ENCODE results near the gene ATP6V1D. TPM values are rescaled to one million over a fixed set of nuclear protein-coding genes. Genes with fewer than 3 reads are reported as not detected.

The ATP6V1D gene
- total and polyA plus RNA-seq, 9 of the 15 experiments (the other 6 are each of a cell fraction or from before 2014, with no cell fraction given) = 35.5 to 91.0 (median 50.0) TPM

GRCh38 chr14:67359775-67360469, at the start of gene ATP6V1D, which contains the start of gene EIF2S1 (continued):
- TF ChIP-seq ZBTB33 (CRISPR knock-in tag; IDR thresholded peaks at IDR 0.05) (peak; percentile 51; the same call in 1 of the 2 replicates), NR2C2 (CRISPR knock-in tag; IDR thresholded peaks at IDR 0.05) (peak; percentile 91), NR2C2 (tag; IDR thresholded peaks at IDR 0.05) (peak; percentile 99), FOXJ2 (tag; IDR thresholded peaks at IDR 0.05) (peak; percentile 64; the same call in 1 of the 2 replicates), EP400 (IDR thresholded peaks at IDR 0.05) (peak; percentile 97), TBL1XR1 (IDR thresholded peaks at IDR 0.05; ENCODE audit: low read length in 2 of 2) (no peak), PML (IDR thresholded peaks at IDR 0.05; ENCODE audit: low read length) (peak; percentile 73), DIDO1 (tag; IDR thresholded peaks at IDR 0.05; ENCODE audit: low read depth) (peak; percentile 84), FOXK2 (conservative IDR thresholded peaks at IDR 0.05 in 1 of 2, IDR thresholded peaks at IDR 0.05 in 1 of 2; ENCODE audit: low read depth in 2 of 2) (peak; percentile 89 to 93), POLR2AphosphoS5 (IDR thresholded peaks at IDR 0.05; ENCODE audit: control insufficient read depth, insufficient read depth, low read depth, low read length) (peak; percentile 83; the same call in 1 of the 2 replicates), THAP12 (CRISPR knock-in tag; IDR thresholded peaks at IDR 0.05) (peak; percentile 98), POLR2H (tag; IDR thresholded peaks at IDR 0.05; ENCODE audit: low read depth) (peak; percentile 43; the same call in 1 of the 2 replicates), MYC (IDR thresholded peaks at IDR 0.05; ENCODE audit: low read depth, low read length) (peak; percentile 93), MYC (CRISPR knock-in tag; IDR thresholded peaks at IDR 0.05; ENCODE audit: borderline replicate concordance, low read depth) (0 out of 2 replicates have a peak, but pooled peaks have one; percentile 73), ERF (CRISPR knock-in tag; IDR thresholded peaks at IDR 0.05) (0 out of 2 replicates have a peak, but pooled peaks have one; percentile 62), ZNF280B (CRISPR knock-in tag; IDR thresholded peaks at IDR 0.05) (no peak)
- TF ChIP-seq, protein P1, sequence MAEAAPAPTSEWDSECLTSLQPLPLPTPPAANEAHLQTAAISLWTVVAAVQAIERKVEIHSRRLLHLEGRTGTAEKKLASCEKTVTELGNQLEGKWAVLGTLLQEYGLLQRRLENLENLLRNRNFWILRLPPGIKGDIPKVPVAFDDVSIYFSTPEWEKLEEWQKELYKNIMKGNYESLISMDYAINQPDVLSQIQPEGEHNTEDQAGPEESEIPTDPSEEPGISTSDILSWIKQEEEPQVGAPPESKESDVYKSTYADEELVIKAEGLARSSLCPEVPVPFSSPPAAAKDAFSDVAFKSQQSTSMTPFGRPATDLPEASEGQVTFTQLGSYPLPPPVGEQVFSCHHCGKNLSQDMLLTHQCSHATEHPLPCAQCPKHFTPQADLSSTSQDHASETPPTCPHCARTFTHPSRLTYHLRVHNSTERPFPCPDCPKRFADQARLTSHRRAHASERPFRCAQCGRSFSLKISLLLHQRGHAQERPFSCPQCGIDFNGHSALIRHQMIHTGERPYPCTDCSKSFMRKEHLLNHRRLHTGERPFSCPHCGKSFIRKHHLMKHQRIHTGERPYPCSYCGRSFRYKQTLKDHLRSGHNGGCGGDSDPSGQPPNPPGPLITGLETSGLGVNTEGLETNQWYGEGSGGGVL (CRISPR knock-in tag; IDR thresholded peaks at IDR 0.05) = no peak

All from K562 (cell line).